ENCODE measurements around the gene CGNL1.

DNA sequence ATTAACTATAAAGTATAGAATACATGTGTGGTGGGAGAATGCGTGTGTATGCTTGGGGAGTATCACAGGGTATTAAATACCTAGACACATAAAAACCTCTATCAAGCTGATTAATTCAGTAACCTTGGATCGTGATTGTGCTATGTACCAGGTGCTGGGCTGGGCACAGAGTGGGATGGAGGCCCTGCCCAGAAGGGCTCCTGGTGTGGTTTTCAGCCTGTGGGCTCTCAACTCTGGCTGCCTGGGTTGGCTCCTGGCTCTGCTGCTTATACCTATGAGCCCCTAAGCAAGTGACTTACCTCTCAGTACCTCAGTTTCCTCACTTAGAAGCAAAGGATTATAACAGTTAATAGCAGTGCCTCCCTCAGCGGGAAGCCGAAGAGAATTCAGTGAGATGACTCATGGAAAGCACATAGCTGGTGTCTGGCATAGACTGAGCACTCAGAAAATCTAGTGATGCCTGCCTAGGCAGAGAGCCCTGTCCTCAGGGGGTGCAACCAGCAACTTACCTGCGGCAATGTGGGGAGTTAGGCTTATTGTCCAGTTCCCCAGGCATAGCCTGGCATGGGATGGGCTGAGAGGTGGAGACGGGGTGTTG, 124.8 kb downstream of the CGNL1 start:
- TF ChIP-seq, protein P1, sequence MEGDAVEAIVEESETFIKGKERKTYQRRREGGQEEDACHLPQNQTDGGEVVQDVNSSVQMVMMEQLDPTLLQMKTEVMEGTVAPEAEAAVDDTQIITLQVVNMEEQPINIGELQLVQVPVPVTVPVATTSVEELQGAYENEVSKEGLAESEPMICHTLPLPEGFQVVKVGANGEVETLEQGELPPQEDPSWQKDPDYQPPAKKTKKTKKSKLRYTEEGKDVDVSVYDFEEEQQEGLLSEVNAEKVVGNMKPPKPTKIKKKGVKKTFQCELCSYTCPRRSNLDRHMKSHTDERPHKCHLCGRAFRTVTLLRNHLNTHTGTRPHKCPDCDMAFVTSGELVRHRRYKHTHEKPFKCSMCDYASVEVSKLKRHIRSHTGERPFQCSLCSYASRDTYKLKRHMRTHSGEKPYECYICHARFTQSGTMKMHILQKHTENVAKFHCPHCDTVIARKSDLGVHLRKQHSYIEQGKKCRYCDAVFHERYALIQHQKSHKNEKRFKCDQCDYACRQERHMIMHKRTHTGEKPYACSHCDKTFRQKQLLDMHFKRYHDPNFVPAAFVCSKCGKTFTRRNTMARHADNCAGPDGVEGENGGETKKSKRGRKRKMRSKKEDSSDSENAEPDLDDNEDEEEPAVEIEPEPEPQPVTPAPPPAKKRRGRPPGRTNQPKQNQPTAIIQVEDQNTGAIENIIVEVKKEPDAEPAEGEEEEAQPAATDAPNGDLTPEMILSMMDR (IDR thresholded peaks at IDR 0.05; ENCODE audit: insufficient read depth, low read length) = no peak
- TF ChIP-seq POLR2AphosphoS5 (IDR thresholded peaks at IDR 0.05; ENCODE audit: low read depth) = no peak

Data from HL-60 (cell line).